ENCODE measurements around the gene CIZ1.

Gene CIZ1

DNA sequence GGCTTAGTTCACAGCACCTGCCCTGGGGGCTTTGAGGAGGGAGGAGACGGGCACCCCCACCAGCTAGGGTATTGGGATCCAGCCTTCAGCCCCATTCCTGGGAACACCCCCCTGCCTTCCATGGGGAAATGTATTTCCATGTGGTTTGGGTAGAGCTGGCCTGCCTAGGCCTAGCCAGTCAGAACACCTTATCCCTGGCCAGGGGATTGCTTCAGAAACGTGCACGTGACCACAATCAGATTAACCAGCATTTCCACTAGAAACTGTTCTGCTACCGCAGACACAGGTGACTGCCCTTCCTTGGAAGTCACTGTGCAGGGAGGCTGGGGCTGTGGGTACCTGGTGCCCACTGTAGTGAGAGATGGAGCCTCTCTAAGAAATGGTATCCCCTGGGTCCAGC lies 17.3 kb downstream of the CIZ1 start:
- TF ChIP-seq CTCF (IDR thresholded peaks at IDR 0.05; ENCODE audit: borderline replicate concordance, insufficient read depth, low read depth, low read length) = no peak
- no peak overlapping the region for H3K4me3 ChIP-seq (ENCODE audit: low read depth, low read length)

GRCh38 chr9:128169925-128170324 lies 21.4 kb downstream of the CIZ1 start:
- no peak for TF ChIP-seq CTCF (IDR thresholded peaks at IDR 0.05; ENCODE audit: borderline replicate concordance, insufficient read depth, low read depth, low read length)
- H3K4me3 ChIP-seq (ENCODE audit: low read depth, low read length) = no peak overlapping the region

DNA sequence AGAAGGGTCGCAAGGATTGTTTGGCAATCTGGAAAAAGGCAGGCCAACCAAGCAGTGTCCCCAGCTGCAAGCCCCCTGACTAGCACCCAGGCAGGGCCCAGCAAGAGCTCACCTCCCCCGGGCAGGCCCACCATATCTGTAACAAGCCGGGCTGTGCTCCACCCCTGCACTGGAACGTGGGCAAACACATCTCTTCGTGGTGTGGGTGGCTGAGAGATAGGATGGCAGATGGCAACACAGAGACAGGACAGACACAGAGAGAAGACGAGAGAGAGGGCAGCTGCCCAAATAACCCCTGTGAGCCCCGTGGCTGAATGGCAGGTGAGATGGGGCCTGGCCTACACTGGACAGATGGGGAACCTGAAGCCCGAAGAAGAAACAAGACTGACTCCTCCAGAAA lies 21.9 kb downstream of the CIZ1 start:
- TF ChIP-seq CTCF (IDR thresholded peaks at IDR 0.05; ENCODE audit: borderline replicate concordance, insufficient read depth, low read depth, low read length) = no peak
- no peak overlapping the region for H3K4me3 ChIP-seq (ENCODE audit: low read depth, low read length)

DNA sequence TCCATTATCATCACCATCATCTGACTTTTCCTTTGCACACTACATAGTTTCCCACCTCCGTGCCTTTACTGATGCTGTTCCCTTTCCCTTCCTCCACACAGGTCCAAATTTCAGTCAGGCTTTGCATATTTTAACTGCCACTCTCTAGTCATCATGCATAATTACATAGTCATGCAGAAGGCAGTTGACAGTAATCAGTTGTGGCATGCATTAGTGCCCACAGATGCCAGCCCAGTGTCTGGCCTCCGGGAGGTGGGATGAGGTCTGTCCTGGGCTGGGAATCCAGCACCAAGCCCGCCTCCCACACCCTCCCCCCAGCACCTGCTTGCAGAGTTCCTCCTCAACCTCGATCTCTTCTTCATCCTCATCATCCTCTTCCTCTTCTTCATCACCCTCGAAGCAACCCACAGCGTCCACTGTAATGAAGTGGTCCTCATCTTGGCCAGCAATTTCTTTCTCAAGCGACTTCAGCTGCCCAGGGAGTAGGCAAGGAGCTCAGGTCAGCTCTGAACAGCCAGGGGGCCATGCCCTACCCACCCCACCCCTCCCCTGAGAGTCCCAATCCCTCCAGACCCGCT lies 22.6 kb downstream of the CIZ1 start:
- H3K4me3 ChIP-seq (ENCODE audit: low read depth, low read length) = no peak overlapping the region
- no peak for TF ChIP-seq CTCF (IDR thresholded peaks at IDR 0.05; ENCODE audit: borderline replicate concordance, insufficient read depth, low read depth, low read length)

GRCh38 chr9:128167209-128167608 lies 24.2 kb downstream of the CIZ1 start:
- no peak for TF ChIP-seq CTCF (IDR thresholded peaks at IDR 0.05; ENCODE audit: borderline replicate concordance, insufficient read depth, low read depth, low read length)

DNA sequence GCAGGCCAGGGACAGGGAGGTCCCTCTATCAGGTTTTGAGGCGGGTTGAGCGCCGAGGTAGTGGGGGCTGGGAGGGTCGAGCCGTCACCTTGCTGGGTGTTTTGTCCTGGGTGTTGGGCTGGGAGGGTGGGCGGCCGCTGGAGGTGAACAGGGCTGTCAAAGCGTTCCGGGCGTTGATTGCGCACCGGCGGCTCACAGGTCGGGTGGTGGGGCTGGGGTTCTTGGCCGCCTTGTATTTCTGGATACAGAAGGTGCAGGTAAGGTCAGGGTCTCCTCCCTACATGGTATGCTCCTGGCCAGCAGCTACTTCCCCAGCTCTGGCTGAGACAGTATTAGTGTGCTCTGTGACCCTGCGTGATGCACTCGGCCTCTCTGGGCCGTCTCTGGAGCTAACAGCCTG lies 25.2 kb downstream of the CIZ1 start:
- H3K4me3 ChIP-seq (ENCODE audit: low read depth, low read length) = no peak overlapping the region
- no peak for TF ChIP-seq CTCF (IDR thresholded peaks at IDR 0.05; ENCODE audit: borderline replicate concordance, insufficient read depth, low read depth, low read length)

More at GRCh38 chr9:128167209-128167608, 24.2 kb downstream of the CIZ1 start:
- no peak overlapping the region for H3K4me3 ChIP-seq (ENCODE audit: low read depth, low read length)

DNA sequence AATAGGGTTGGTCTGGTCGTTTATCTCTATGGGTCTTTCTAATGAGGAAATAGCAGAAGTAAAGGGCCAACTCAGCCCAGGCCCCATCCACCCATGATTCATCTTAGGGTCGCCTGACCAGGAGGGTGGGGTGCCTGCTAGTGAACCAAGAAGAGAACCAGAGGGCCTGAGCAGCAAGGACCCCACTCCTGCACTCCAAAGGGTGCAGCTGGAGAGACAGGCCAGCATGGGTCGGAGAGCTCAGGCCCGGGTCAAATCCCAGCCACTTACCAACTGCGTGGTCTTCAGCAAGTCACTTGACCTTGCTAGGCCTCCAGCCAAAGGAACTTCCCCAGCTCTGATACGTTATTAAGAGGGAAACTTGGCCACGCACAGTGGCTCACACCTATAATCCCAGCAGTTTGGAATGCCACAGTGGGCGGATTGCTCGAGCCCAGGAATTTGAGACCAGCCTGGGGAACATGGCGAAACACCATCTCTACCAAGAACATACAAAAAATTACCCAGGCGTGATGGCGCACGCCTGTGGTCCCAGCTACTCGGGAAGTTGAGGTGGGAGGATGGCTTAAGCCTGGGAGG lies 27.0 kb downstream of the CIZ1 start:
- no peak for TF ChIP-seq CTCF (IDR thresholded peaks at IDR 0.05; ENCODE audit: borderline replicate concordance, insufficient read depth, low read depth, low read length)
- no peak overlapping the region for H3K4me3 ChIP-seq (ENCODE audit: low read depth, low read length)
